SU-DHL-6 (cell line): ENCODE results near the gene GRIK5.

Source experiments
- H2AFZ ChIP-seq: fragments of 200-600 bp; sonication (generic); 2 replicates; pipeline ENCODE4 v1.6.1; 2014; ENCODE audit warnings: low read depth, mild to moderate bottlenecking, moderate library complexity, mixed read lengths, antibody characterized with exemption, low read length; ENCODE audit not compliant: severe bottlenecking
- H3F3A ChIP-seq: fragments of 200-600 bp; shearing (Covaris generic); 2 replicates; pipeline ENCODE4 v1.6.0; 2016; ENCODE audit warnings: antibody characterized with exemption, mild to moderate bottlenecking; ENCODE audit not compliant: insufficient read depth
- H3K27ac ChIP-seq: fragments of 200-600 bp; sonication (generic); 2 replicates; pipeline ENCODE4 v1.5.1; 2016; ENCODE audit warnings: low read depth, mild to moderate bottlenecking, low read length, moderate library complexity, mixed read lengths
- H3K27me3 ChIP-seq: fragments of 200-600 bp; sonication (generic), shearing (Covaris generic); 2 replicates; pipeline ENCODE4 v1.6.0; 2014; ENCODE audit warnings: mild to moderate bottlenecking, low read length
- H3K36me3 ChIP-seq: fragments of 200-600 bp; sonication (generic); 2 replicates; pipeline ENCODE4 v1.6.1; 2014; ENCODE audit warnings: mild to moderate bottlenecking, low read length, mixed read lengths
- H3K4me2 ChIP-seq: fragments of 300-600, 200-600 bp; shearing (Covaris generic), sonication (generic); 2 replicates; pipeline ENCODE4 v1.6.0; 2014; ENCODE audit warnings: low read length, low read depth, mild to moderate bottlenecking; ENCODE audit not compliant: poor library complexity, severe bottlenecking
- H3K4me3 ChIP-seq: fragments of 200-600 bp; sonication (generic); 2 replicates; pipeline ENCODE4 v1.5.1; 2014; ENCODE audit warnings: antibody characterized with exemption, low read length, mild to moderate bottlenecking, mixed read lengths; ENCODE audit not compliant: insufficient read depth, poor library complexity, severe bottlenecking
- H3K79me2 ChIP-seq: fragments of 200-600 bp; sonication (generic); 2 replicates; pipeline ENCODE4 v1.6.1; 2014; ENCODE audit warnings: mild to moderate bottlenecking, low read length, moderate library complexity; ENCODE audit not compliant: insufficient read depth
- H3K9ac ChIP-seq: fragments of 200-600 bp; sonication (generic); 2 replicates; pipeline ENCODE4 v1.7.0; 2014; ENCODE audit warnings: mild to moderate bottlenecking, low read length
- H3K9me2 ChIP-seq: fragments of 200-600 bp; sonication (generic); replicated peaks from 2 replicates; pipeline ENCODE4 v1.6.1; 2014; ENCODE audit warnings: low read length; ENCODE audit not compliant: insufficient read depth
- H3K9me3 ChIP-seq: fragments of 200-600 bp; sonication (generic); 2 replicates; pipeline ENCODE4 v1.6.1; 2014; ENCODE audit warnings: low read length, mixed read lengths; ENCODE audit not compliant: insufficient read depth
- H4K20me1 ChIP-seq: fragments of 200-600 bp; sonication (generic); 2 replicates; pipeline ENCODE4 v1.6.1; 2014; ENCODE audit warnings: low read depth, mild to moderate bottlenecking, antibody characterized with exemption, low read length, moderate library complexity, mixed read lengths
- EZH2phosphoT487 ChIP-seq: fragments of 200-600 bp; sonication (generic), shearing (Covaris generic); conservative IDR thresholded peaks from 2 replicates; pipeline ENCODE4 v1.6.1; 2018; ENCODE audit warnings: mild to moderate bottlenecking, antibody characterized with exemption, low read length, moderate library complexity, mixed read lengths
- TF ChIP-seq, protein P1 (sequence below): fragments of 200-600 bp; sonication (generic); IDR thresholded peaks from one replicate; pipeline ENCODE4 v1.5.1; 2017; ENCODE audit warnings: antibody characterized with exemption, mild to moderate bottlenecking, low read length, moderate library complexity; ENCODE audit not compliant: insufficient read depth, poor library complexity, severe bottlenecking

GRIK5 gene

DNA sequence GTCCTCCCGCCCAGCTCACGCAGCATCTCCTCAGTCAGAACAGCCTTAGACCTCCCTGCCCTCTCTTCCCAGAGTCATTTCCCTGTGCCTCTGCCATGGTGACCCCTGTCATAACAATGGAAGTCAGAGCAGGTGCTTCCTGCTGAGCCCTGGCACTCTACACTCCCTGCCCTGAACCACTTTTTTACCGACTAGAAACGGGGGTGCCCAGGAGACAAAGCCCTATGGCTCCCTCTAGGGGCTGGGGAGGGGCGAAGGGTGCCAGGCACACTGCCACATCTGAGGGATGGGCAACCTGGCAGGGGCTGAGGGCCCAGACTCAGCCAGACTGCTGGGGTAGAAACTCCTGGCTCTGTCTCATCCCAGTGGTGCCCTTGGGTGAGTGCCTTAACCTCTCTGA lies 22.3 kb upstream of the GRIK5 start:
- Histone ChIP-seq H3K9me3 (no peaks in the 10 kb centered on the region), H4K20me1 (no peaks in the 10 kb centered on the region)

DNA sequence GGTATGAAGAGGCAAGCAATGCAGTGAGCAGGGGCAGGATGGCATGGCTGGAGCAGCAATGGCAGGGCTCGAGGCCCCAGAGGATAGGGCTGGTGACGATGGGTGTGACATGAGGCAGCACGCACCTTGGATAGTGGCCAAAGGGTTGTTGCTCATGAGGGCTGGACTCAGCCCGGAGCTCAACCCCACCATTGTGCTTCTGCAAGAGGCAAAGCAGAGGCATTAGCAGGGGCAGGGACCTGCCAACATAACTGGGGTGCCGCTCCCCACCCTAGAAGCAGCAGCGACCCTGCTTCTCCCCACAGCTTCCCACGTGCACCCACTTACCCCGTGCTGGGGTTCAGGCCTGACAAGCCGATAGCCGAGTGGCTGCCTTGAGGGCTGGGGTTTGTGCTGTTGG lies 21.7 kb upstream of the GRIK5 start:
- H3K9ac ChIP-seq = no peak overlapping the region
- H3F3A ChIP-seq = peaks cover 4% of the 10 kb centered on the region; the same call in 1 of the 2 replicates
- H3K36me3 ChIP-seq = no peaks in the 10 kb centered on the region

More for the DNA sequence above, 22.3 kb upstream of the GRIK5 start:
- no peaks in the 10 kb centered on the region for H3K27me3 ChIP-seq
- no peaks in the 10 kb centered on the region for H3K9me2 ChIP-seq
- no peak overlapping the region for H2AFZ ChIP-seq
- H3K4me3 ChIP-seq = no peak overlapping the region
- TF ChIP-seq EZH2phosphoT487 = no peak
- TF ChIP-seq, protein P1, sequence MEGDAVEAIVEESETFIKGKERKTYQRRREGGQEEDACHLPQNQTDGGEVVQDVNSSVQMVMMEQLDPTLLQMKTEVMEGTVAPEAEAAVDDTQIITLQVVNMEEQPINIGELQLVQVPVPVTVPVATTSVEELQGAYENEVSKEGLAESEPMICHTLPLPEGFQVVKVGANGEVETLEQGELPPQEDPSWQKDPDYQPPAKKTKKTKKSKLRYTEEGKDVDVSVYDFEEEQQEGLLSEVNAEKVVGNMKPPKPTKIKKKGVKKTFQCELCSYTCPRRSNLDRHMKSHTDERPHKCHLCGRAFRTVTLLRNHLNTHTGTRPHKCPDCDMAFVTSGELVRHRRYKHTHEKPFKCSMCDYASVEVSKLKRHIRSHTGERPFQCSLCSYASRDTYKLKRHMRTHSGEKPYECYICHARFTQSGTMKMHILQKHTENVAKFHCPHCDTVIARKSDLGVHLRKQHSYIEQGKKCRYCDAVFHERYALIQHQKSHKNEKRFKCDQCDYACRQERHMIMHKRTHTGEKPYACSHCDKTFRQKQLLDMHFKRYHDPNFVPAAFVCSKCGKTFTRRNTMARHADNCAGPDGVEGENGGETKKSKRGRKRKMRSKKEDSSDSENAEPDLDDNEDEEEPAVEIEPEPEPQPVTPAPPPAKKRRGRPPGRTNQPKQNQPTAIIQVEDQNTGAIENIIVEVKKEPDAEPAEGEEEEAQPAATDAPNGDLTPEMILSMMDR = peak; percentile 36
- no peaks in the 10 kb centered on the region for H3K36me3 ChIP-seq
- no peaks in the 10 kb centered on the region for H3K79me2 ChIP-seq
- no peaks in the 10 kb centered on the region for H3F3A ChIP-seq
- H3K4me2 ChIP-seq = no peak overlapping the region
- no peak overlapping the region for H3K9ac ChIP-seq
- H3K27ac ChIP-seq = no peak overlapping the region

DNA sequence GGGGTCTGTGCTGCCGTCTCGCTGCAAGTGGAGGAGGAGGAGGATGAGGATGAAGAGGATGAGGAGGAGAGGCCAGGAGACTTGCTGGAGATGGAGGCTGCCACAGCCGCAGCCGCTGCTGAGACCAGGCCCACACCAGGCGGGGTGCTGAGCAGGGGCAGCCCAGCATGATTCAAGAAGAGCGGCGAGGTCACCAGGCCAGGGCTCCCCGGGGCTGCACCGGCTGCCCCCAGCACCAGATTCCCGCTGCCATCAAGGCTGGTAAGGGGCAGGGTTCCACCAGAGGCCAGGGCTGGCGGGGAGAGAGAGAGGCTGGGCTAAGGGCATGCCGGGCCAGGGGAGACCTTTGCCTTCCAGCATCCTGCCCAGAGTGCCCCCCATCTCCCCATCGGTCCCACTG lies 21.3 kb upstream of the GRIK5 start:
- H3K27me3 ChIP-seq = no peaks in the 10 kb centered on the region
- H3F3A ChIP-seq = peaks cover 9% of the 10 kb centered on the region; the same call in 1 of the 2 replicates
- H3K27ac ChIP-seq = no peak overlapping the region
- H3K9me2 ChIP-seq = no peaks in the 10 kb centered on the region
- H3K4me3 ChIP-seq = no peak overlapping the region
- no peaks in the 10 kb centered on the region for H4K20me1 ChIP-seq
- H2AFZ ChIP-seq = no peak overlapping the region
- H3K79me2 ChIP-seq = no peaks in the 10 kb centered on the region
- H3K9me3 ChIP-seq = no peaks in the 10 kb centered on the region
- H3K36me3 ChIP-seq = no peaks in the 10 kb centered on the region
- H3K9ac ChIP-seq = no peak overlapping the region
- TF ChIP-seq, protein P1 = no peak
- TF ChIP-seq EZH2phosphoT487 = no peak
- no peak overlapping the region for H3K4me2 ChIP-seq

More for the DNA sequence above, 21.7 kb upstream of the GRIK5 start:
- TF ChIP-seq EZH2phosphoT487 = no peak
- TF ChIP-seq, protein P1 = no peak
- H4K20me1 ChIP-seq = no peaks in the 10 kb centered on the region
- no peaks in the 10 kb centered on the region for H3K9me2 ChIP-seq
- no peak overlapping the region for H2AFZ ChIP-seq
- no peak overlapping the region for H3K27ac ChIP-seq
- H3K27me3 ChIP-seq = no peaks in the 10 kb centered on the region
- no peak overlapping the region for H3K4me3 ChIP-seq
- H3K4me2 ChIP-seq = no peak overlapping the region
- H3K79me2 ChIP-seq = no peaks in the 10 kb centered on the region
- H3K9me3 ChIP-seq = no peaks in the 10 kb centered on the region
